ENCODE results near the gene PRUNE2.

PRUNE2 gene

DNA sequence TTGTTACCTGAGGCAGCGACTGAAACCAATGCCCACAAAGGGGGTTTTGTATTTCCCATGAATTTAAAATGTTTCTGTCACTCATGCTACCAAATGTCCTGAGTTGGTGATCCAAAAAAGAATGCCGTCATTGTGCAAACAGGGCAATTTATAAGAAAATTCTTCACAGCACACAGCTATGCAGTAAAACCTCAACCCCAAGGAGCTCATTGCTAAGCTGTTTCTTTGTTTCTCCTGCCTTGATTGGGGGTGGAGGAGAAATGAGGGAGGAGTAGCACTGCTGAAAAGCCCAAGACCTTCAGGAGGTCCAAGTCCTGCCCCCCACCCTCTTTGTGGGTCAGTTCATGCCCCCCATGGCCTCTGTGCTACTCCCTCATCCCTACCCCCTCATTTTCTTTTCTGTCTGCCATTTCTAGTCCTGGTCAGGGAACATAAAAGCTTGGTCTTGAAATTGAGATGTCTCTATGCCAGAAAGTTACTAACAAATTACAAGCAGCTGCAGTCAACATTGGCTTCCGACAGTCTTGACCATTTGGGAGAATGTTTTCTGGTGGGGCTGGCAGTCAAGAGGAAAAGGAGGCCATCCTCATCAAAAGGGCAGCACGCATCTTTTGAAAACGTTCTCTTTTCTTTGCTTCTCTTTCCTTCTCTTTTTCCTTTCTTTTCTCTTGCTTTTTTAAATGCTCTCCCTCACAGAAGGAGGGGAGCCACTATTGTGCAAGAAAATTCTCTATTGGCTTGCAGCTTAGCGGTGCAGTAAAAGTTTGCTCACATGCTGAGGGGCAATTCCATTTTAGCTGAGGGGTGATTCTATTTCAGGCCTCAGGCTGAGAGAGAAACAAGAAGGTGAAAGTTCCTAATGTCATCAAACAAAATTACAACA, 313.6 kb downstream of the PRUNE2 start:
- no peak for DNase-seq

DNA sequence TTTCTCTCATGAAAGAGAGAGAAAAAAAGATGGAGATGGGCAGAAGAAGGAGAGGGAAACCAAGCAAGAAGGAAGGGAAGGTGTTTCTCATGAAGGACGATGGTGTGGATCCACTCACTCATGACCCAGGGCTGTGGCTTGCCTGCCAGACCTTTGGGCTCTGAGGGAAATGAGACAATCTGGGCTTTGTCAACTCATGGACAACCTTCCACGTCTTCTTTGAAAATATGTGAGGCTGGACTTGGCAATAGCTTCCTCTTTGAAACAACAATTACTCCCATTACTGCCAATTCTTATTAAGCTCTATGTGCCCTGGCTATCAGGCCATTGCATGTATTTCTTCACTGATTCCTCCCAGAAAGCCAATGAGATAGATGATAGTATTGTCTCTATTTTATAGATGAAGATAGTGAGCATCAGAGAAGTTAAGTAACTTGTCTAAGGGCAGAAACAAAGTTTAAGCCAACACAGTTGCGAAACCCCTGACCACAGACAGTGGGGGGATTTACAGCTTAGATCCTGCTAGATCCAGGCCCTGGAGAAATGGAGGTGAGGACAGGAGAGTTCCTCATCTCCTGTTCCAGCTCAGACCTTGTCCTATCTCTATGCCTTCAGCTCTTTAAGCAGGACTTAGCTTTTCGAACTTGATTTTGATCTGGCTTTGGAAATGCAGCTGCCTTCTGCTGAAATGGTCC, 314.5 kb downstream of the PRUNE2 start:
- no peak for DNase-seq

DNA sequence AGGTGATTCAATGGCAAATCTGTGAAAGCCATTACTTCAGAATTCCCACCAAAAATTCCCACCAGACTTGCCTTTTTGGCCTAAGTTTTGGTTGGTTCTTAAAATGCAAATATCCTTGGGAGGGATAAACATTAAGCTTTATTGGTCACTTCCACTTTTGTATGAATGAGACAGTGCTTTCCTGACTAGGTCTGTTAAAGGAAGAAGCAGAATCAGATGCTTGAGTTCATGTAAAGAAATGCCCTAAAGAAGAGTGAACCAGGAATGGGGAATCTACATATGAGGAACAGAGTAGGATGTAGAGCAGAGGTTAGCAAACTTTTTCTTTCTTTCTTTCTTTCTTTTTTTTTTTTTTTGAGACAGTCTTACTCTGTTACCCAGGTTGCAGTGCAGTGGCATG, 317.6 kb downstream of the PRUNE2 start:
- DNase-seq, result no peak

DNA sequence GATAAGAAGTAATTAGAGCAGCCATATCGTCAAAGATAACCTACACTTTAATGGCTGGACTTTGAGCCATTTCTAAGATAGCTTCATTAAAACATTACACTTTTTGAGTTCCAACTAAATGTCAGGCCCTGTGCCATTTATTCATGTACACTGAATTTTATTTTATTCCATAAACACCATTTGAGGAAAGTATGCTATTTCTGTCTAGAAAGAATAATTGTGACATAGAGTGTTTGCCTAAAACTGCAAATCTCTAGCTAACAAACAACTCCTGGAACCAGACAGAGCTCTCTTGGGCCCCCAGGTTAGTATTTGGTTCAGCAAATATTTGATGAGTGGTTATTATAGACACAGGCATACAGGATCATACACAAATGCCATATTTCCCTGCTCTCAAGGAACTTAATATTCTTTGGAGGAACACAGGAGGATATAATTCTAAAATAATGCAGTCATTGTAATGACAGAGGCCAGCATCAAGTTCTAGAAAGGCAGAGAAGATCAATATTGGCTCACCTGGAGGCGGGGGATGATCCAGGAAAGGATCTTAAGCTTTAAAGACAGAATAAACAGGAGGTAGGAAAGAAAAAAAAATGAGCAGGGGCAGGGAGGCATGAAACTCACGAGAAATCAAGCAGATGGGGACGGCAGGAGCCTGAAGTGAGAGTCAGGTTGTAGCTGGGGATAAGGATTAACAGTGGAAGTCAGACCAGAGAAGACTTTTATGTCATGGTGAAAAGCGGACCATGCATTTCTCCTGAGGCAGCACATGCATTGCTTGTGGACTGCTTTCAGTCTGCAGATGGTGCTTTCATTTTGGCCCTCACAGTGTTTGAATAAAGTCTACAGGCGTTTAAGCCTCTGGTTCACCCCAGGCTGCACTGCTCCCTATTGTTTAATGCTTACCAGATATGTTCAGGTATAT, 319.3 kb downstream of the PRUNE2 start:
- DNase-seq, result no peak

DNA sequence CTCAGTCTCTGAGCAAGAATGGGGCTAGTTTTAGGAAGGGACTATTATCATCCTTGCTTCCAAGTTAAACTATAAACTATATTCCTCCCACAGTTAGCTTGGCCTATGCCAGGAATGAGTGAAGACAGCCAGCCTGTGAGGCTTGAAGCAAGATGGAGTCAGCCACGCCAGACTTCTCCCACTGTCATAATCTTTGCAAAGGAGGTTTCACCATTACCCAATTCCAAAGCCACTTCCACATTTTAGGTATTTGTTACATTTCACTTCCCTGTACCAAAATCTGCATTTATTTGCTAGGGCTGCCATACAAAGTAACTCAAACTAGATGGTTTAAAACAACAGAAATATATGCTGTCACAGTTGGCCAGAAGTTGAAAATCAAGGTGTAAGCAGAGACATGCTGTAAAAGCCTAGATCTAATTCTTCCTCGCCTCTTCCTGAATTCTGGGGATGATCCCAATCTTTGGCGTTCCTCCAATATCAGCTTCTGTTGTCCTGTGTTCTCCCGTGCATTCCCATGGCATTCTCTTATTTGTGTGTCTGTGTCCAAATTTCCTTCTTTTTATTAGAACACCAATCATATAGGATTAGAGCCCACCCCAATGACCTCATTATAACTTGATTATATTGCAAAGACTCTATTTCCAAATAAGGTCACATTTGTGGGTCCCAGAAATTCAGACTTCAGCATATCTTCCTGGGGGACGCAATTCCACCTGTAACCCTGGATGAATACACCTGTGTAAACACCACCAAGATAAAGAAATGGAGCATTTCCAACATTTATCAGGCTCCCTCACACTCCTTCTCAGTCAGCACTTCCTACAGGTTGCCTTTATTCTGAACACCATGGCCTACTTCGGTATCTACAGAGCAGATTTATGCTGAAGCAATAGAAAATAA, 320.2 kb downstream of the PRUNE2 start:
- DNase-seq, result no peak

DNA sequence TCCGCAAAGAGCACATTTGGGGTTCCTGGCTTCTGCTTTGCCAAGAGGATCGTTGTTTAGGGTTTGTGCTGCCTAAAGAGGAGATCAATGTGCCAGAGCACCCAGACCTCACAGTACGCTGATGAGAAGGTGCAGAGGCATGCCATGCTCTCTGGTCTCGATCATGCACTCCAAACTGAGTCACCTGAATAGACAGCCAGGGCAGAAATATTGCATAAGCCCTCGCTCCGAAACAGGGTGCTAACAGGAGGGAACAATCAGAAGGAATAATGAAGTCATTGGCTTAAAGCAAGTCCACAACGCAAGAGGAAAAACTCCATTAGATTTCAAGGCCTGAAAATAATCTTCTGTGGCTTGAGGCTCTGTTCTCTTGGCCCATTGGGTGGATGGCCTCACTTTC, 322.7 kb downstream of the PRUNE2 start:
- no peak for DNase-seq

DNA sequence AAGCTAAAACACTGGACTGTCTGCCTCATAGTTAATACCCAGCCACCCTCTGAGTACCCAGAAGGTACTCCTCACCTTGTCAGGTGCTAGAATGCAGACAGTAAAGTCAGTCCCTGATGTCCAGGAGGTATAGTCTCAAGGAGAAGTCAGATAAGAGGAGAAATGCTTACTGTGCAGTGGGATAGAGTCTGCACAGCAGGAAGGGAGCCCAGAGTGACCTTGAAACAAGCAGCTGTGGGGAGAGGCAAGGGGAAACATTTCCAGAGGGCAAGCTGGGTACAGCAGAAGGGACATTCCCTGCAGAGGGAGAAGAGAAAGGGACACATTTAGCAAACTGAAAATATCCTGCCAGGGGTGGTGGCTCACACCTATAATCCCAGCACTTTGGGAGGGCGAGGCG, 324.2 kb downstream of the PRUNE2 start:
- no peak for DNase-seq

DNA sequence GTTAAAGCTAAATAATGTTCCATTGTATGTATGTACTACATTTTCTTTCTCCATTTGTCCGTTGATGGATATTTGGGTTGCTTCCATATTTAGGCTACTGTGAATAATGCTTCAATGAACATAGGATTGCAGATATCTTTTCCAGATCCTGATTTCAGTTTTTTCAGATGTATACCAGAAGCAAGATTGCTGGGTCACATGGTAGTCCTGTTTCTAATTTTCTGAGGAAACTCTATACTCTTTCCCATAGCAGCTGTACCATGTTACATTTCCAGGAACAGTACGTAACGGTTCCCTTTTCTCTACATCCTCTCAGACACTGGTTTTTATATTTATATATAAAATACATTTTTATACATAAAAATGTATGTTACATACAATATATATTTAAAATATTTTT, 325.1 kb downstream of the PRUNE2 start:
- DNase-seq, result no peak

DNA sequence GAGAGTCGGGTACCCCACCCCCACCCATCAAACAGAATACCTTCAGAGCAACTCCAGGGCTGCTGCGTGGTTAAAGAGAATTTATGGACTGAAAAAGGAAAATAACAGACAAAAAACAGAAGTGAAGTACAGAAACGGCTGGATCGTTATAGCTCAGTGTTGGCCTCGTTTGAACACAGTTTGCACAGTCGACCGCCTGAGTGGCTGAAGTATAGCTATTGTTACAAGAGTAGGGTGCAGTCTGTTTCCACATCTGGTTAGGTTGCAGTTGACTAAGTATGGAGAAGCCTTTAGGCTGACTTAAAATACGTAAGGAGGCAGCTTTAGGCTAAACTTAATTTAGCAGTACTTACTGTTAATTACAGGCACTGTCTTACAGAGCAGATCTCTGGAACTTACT, 325.7 kb downstream of the PRUNE2 start:
- no peak for DNase-seq

DNA sequence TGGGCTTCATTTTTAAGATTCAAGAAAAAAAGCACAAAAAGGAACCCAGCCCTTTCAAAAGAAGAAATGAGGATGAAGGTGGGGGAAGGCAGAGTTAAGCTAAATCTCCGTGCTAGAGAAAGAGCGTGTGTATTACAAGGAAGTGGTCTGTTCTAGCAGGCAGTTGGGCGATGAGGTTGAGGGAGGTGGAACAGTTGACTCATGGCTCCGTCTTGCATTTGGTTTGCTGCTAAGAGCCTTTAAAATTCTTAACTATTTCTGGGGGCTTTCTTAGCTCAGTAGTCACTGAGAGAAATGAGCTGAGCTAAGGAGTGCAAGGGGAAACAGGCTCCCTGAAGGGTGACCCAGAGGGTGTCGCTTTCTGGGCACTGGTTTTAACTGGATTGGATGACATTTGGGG, 329.6 kb downstream of the PRUNE2 start:
- DNase-seq, result no peak

DNA sequence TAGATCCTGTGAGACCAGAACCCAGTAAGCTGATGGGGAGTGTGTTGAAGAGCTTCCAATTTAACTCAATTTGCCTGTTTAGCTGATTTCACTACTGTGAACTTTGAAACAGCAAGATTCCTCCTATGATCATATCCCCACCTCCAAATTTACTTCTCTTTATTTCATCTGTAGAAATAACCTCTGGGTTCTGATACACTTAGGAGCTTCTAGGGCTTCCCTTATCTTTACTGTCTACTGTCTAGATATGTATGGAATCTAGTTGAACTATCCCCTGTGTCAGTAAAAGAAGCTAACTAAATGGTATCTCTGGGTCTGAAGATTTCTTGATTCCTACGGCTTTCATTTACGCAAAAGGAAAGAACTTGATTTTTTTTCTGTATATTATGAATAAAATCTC, 330.2 kb downstream of the PRUNE2 start:
- DNase-seq, result no peak

DNA sequence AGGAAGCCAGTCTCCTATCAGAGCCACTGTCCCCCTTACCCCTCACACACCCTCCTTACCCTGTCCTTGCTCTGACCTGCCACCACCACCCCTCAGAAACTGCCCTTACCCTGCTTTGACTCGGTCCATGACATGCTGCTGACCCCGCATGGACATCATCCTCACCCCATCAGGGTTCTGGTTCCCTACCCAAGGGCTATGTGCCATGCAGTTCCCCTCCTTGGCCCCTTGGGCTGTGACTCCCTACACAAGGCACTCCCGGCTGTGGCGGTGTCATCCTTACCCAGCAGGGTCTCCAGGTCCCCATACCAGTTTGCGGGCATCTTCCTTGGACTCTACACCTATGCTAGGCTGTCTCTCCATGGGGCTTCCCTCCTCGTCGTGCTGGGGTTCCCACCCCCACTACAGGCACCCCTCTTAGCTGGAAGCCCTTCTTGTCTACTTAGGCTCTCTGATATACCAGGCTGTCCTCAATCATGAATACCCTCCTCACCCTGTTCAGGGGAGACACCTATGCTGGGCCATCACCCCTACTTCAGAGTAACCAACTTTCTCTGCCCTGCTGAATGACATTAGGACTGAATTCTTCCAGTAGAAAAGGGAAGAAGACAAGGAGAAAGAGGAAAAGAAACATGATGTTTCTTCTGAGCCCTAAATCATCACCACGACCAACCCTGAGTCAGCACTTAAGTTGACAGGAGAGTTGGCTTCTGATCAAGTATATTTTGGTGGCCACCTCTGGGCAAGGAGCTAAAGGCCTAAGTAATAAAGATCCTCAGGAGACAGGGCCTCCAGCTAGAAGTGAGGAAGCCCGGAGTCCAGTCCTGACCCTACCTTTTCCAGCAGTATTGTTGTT, 331.8 kb downstream of the PRUNE2 start:
- DNase-seq, result no peak

DNA sequence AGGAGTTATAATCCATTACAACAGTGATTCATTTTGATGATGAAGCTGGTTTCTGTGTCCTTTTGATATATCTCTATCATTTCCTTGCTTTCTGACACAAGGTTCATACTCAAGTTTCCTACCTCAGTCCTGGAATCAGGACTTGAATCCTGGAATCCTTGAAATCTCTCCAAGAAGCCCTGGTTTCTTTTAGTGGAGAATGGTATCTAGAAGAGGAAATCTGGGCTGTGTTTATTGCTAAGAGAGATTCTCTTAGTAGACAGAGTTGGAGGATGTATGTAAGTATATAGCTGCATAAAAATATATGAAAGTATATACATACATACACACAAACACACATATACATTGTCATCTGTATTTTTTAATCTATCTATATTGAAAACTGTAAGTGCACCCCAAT, 332.5 kb downstream of the PRUNE2 start:
- DNase-seq, result no peak

DNA sequence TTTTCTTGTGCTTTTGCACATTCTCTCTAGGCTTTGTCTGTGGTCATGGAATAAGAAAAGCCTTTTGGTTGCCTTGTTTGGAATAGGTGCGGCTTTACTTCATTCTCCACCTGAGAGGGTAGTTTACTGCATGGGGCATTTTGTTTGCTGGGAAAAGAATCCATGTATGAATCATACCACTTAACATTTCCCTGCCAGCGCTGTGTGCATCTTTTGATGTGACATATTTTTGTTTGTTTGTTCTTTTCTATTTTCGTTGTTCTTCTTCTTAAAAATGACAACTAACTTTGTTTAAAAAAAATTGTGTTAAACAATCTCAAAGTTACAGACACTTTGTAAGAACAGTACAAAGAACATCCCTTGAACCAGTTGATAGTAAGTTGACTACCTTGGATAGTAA, 333.8 kb downstream of the PRUNE2 start:
- DNase-seq, result no peak

DNA sequence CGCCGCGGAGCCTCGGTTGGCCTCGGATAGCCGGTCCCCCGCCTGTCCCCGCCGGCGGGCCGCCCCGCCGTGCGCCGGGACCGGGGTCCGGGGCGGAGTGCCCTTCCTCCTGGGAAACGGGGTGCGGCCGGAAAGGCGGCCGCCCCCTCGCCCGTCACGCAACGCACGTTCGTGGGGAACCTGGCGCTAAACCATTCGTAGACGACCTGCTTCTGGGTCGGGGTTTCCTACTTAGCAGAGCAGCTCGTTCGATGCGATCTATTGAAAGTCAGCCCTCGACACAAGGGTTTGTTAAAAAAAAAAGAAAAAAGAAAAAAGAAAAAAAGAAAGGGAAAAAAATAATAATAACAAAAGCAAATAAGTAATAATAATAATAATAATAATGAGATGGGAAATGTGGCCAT, 334.2 kb downstream of the PRUNE2 start:
- DNase-seq, result no peak

DNA sequence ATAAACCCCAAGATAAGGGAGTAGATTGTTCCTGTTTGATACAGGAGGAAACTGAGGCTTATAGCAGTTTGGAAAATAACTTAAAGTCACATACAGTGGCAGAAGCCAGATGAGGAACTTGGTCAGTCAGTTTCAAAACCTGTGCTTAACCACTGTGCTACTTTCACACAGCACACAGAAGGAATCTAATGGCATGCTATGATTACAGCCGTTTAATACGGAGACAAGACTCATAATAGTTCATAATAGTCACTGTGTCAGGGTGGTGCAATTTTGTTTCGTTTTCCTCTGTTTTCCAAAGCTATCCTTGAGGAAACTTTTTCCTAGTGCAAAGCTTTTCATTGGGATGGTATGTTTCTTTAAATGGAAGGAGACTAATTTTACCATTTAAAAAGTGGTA, 334.6 kb downstream of the PRUNE2 start:
- DNase-seq, result no peak

DNA sequence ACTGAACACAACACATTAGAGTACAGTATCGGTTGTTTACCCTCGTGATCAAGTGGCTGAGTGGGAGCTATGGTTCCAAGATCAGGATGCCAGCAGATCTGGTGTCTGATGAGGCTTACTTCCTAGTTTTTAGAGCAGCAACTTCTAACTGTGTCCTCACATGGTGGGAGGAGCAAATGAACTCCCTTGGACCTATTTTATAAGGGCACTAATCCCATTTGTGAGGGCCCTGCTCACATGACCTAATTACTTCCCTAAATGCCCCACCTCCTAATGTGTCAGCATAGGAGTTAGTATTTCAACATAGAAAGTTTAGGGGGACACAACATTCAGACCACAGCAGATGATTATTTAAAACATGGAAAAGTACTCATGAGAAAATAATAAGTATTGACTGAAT, 335.1 kb downstream of the PRUNE2 start:
- no peak for DNase-seq

DNA sequence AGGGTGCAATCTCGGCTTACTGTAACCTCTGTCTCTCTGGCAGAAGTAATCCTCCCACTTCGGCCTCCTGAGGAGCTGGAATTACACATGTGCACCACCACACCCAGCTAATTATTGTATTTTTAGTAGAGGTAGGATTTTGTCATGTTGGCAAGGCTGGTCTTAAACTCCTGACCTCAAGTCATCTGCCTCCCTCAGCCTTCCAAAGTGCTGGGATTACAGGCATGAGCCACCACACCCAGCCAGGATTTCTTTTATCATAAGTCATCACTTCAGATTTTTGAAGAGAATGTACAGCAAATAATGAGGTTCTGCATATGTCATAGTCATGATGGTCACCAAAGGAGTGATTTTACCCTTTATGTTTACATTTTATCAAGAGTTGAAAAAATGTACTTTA, 338.8 kb downstream of the PRUNE2 start:
- no peak for DNase-seq

DNA sequence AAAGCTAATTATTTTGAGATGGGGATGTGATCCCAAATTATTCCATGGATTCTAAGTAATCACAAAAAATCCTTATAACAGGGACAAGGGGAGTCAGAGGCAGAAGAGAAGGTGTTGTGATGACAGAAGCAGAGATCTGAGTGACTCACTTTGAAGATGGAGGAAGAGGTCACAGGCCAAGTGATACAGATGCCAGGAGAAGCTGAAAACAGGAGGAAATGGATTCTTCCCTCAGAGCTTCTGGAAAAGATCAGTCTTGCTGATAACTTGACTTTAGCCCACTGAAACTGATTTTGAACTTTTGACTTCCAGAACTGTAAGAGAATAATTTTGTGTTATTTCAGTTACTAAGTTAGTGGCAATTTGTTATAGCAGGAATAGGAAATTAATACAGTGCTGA, 341.6 kb downstream of the PRUNE2 start:
- no peak for DNase-seq

DNA sequence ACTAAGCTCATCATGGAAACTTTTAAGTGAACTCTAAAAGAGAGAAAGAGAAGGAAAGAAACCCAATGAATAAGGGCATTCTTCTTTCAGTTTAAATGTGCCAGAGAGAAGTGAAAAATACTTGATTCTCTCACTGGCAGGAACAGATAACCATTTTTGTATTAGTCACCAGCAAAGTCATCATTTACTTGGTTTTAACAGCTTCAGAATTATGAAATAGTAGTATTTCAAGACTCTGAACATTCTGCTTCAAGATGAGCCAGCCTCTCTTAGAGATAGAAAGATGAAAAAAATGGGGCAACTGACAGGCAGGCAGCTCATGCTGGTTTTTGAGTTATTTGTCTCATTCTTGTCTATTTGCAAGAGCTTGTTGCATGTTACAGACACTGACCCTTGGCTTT, 343.4 kb downstream of the PRUNE2 start:
- no peak for DNase-seq

DNA sequence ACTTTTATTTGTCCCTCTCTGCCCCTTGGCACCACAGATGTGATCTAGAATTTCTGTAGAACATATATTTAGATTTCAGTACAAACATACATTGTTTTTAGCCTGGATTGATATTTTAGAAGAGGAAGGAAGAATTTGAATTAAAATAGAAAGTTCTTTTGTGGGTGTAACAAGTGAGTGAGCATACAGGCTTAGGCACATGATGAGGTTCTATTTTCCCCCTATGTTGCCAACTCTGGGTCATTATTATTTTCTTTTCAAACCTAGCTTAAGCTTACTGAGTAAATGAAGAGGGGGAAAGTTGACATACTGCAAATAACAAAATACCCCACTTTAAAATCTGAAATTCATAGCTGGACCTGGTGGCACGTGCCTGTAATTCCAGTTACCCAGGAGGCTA, 344.0 kb downstream of the PRUNE2 start:
- no peak for DNase-seq
